HG02973 (cell line): Measurements from ENCODE around the gene MYOG.

Experiments used
- ATAC-seq: cut with Tn5 transposase; IDR thresholded peaks from one replicate; pipeline ENCODE4 v1.9.1; 2021; ENCODE audit warnings: moderate library complexity; ENCODE audit not compliant: unreplicated experiment

MYOG gene

GRCh38 chr1:203034422-203035110 lies 51.2 kb downstream of the MYOG start:
- no peak for ATAC-seq

GRCh38 chr1:203033917-203034316 lies 51.9 kb downstream of the MYOG start:
- no peak for ATAC-seq

- ATAC-seq, result no peak
These were observed 52.5 kb downstream of the MYOG start for GRCh38 chr1:203033287-203033686.
